GM10266 (cell line): ENCODE measurements around the gene CYP2R1.

Experiments used
- DNase-seq: peaks from one replicate; pipeline ENCODE4 v3.0.0; 2012; ENCODE audit errors: extremely low spot score
- CTCF ChIP-seq: IDR thresholded peaks from 2 replicates; pipeline ENCODE4 v1.5.1; 2012; ENCODE audit warnings: mild to moderate bottlenecking, low read depth; ENCODE audit not compliant: control insufficient read depth, insufficient read depth; ENCODE audit errors: missing control alignments

The CYP2R1 gene

DNA sequence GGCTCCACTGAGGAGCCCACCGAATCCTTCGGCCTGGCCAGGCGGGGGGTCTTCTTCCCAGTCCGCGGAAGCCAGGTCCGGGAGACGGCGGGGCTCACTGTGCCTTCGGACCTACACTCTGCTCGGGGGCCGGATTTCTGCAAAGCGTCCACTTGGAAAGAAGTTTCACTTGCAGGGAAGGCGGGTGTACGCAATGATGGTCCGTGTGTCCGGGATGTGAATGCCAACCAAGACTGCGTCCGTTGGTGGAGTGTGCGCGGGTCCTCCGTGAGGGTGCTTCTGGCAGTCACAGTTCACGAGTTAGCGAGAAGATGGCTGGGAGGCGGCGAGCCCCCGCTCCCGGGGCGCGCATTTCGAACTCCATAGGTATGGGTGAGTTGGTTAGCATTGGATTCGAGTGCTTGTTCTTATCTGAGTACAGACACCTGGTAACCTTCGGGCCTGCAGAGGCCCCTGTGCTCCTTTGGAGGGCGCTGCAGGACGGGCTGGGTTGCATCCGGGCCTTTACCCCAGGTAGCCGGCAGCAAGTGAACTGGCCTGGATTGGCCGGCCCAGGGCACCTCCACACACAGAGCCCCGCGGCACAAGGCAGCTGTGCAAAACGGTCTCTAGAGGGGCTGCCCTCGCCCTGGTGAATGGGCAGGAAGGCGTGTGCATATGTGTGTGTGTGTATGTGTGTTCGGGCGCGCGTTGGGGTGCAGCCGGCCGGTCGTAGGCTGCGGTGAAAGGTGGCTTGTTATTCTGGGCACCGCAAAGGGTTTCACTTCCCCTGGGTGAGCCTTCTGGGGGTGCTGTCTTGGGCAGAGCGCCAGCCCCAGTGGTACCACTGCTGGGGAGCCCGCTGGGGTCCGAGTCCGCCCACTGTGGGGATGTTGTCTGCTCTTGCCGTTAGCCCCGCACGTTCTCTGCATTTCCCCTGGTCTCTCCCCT, 13.3 kb upstream of the CYP2R1 start:
- peak; percentile 59 for TF ChIP-seq CTCF
- DNase-seq, result peak; percentile 77

- peak; percentile 90 for TF ChIP-seq CTCF
- DNase-seq, result peak; percentile 69
Observed at GRCh38 chr11:14904745-14905103, 12.7 kb upstream of the CYP2R1 start.

GRCh38 chr11:14902650-14903350, 10.8 kb upstream of the CYP2R1 start:
- DNase-seq, result no peak
- no peak for TF ChIP-seq CTCF

GRCh38 chr11:14898906-14899305, 6.9 kb upstream of the CYP2R1 start:
- DNase-seq, result no peak
- TF ChIP-seq CTCF, result no peak

DNA sequence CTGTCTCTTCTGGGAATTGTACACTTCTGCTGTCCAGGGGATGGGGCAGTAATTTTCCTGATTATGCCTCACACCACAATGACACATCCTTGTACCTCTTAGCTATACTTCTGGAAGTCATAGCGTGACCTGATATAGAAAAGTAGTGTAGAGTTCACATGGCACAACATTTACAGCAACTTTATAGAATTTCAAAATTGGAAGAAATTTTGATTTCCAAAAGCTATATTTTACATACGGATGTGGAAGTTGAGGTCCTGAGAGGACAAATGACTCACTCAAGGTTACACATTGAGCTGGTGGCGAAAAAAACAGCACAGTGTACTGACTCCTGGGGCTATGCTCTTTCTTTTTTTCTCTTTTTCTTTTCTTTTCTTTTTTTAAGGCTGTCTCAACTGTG, 6.3 kb upstream of the CYP2R1 start:
- DNase-seq, result no peak
- TF ChIP-seq CTCF, result no peak

DNA sequence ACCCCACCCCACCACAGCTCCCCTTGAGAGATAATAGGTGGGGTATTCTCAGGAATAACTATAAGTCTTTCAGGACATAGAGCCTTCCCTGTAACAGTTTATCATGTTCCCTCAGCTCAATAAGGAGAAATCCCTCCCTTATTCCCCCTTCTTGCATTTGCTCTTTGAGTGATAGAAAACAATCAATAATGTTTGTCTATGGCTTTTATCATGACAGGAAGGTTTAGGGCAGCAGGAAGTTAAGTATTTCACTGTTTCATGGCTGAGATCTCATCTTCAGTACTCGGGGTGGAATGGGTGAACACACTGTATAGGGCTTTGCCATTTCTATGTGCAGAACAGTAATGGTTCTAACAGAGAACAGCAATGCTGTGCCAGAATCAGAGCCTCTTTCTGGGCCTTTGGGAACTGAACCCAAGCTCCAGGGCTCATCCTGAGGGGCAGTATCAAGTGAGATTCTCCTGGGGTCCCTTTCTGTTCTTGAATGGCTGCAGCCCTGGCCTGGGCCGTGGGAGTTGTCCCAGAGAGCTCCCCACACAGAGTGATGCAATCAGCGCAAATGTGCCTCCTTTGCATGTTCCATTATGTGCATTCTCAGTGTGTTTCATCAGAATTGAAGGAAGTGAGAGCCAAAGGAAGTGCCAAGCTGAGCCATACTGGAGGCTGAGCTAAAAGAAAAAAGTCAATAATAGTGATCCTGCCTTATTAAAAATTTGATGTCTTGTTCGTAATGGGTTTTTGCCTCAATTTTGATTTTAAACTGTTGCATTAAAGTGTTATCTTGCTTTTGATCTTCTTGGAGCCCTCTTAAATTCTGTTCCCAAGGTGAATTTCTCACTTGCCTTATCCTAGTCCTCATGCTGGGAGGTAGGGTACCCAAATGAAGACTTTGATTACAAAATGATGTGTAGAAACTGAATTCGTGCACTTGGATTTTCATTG, 2.9 kb upstream of the CYP2R1 start:
- TF ChIP-seq CTCF, result no peak
- no peak for DNase-seq
